ENCODE measurements around the gene HOMER2.

GRCh38 chr15:82952158-82953081 is at the start of gene HOMER2:
- TF ChIP-seq CTCF (IDR thresholded peaks at IDR 0.05; ENCODE audit: low read depth, low read length) (no peak), EZH2phosphoT487 (IDR thresholded peaks at IDR 0.05; ENCODE audit: low read depth) (no peak)
